HepG2 (cell line): ENCODE measurements around the gene HIGD1A. TPM values are rescaled to one million over a fixed set of nuclear protein-coding genes. Genes with fewer than 3 reads are reported as not detected.
A peak's percentile ranks its signal among the peaks of the same experiment; 100 is the strongest.

ENCODE experiments used
- AKNA ChIP-seq: sonication (generic); formaldehyde crosslinking; IDR thresholded peaks from 2 replicates; pipeline ENCODE4 v1.4.0; 2020; ENCODE audit warnings: missing genetic modification reagents, borderline replicate concordance
- DR1 ChIP-seq: sonication (generic); formaldehyde crosslinking; IDR thresholded peaks from 2 replicates; pipeline ENCODE4 v1.8.0; 2021; ENCODE audit warnings: mild to moderate bottlenecking, missing genetic modification reagents, inconsistent platforms
- FOSL1 ChIP-seq: sonication (generic); formaldehyde crosslinking; IDR thresholded peaks from 2 replicates; pipeline ENCODE4 v1.9.0; 2021; ENCODE audit warnings: missing genetic modification reagents, borderline replicate concordance
- RBFOX2 ChIP-seq: fragments of 200-400 bp; formaldehyde crosslinking; IDR thresholded peaks from 2 replicates; pipeline ENCODE4 v1.6.1; 2017; ENCODE audit warnings: low read depth, mild to moderate bottlenecking, low read length
- SIX1 ChIP-seq: sonication (generic); formaldehyde crosslinking; IDR thresholded peaks from 2 replicates; pipeline ENCODE4 v1.4.0; 2020; ENCODE audit warnings: missing genetic modification reagents, borderline replicate concordance
- ZBED4 ChIP-seq: sonication (generic); formaldehyde crosslinking; IDR thresholded peaks from 2 replicates; pipeline ENCODE4 v1.4.0; 2020; ENCODE audit warnings: missing genetic modification reagents, borderline replicate concordance
- ZNF546 ChIP-seq: sonication (generic); formaldehyde crosslinking; conservative IDR thresholded peaks from 2 replicates; pipeline ENCODE4 v1.8.1; 2023; ENCODE audit warnings: mild to moderate bottlenecking, missing genetic modification reagents
- ZNF564 ChIP-seq: sonication (generic); formaldehyde crosslinking; IDR thresholded peaks from 2 replicates; pipeline ENCODE4 v1.8.1; 2023; ENCODE audit warnings: mild to moderate bottlenecking, missing genetic modification reagents
- polyA plus RNA-seq, 8 experiments: library from polyadenylated mRNA; depleted of rRNA in 3 of 8; stranded (reverse) in 7 of 8; unstranded in 1 of 8; fragments of >200 nt; fragmentation: Illumina TruSeq in 4 of 8; extraction: Trizol in 4 of 8; gene quantifications; 2 replicates each; pipeline versions ENCODE4 v1.2.1 to v1.2.3, GENCODE V29; 2011 to 2016; ENCODE audit warnings: low read depth in 4 of 8, missing spikeins in 1 of 8, mixed read lengths in 1 of 8; ENCODE audit not compliant: insufficient read depth in 1 of 8
- total RNA-seq, 5 experiments: library from RNA; depleted of rRNA; stranded (reverse); fragments of >200 nt; fragmentation: Illumina TruSeq; extraction: Trizol; gene quantifications; 2 replicates each; pipeline ENCODE4 v1.2.3, GENCODE V29; 2016; ENCODE audit warnings: low read depth in 1 of 5

HIGD1A gene
- total and polyA plus RNA-seq, 2 of the 13 experiments (the other 11 are each of a cell fraction or from before 2014, with no cell fraction given), result 222 to 253 TPM

- TF ChIP-seq AKNA (0 out of 2 replicates have a peak, but pooled peaks have one; percentile 1), ZBED4 (CRISPR knock-in tag) (0 out of 2 replicates have a peak, but pooled peaks have one; percentile 8), DR1 (no peak), ZNF564 (CRISPR knock-in tag) (peak; percentile 66; the same call in 1 of the 2 replicates), RBFOX2 (peak; percentile 80), FOSL1 (CRISPR knock-in tag) (peak; percentile 3; the same call in 1 of the 2 replicates), ZNF546 (CRISPR knock-in tag) (peak; percentile 3; the same call in 1 of the 2 replicates), SIX1 (CRISPR knock-in tag) (no peak)
- TF ChIP-seq, all 625 proteins: peak for 19
These were observed 492 bp upstream of the HIGD1A start (continued) for GRCh38 chr3:42804831-42805132.
